ENCODE results near the gene BUB1B.

BUB1B gene

DNA sequence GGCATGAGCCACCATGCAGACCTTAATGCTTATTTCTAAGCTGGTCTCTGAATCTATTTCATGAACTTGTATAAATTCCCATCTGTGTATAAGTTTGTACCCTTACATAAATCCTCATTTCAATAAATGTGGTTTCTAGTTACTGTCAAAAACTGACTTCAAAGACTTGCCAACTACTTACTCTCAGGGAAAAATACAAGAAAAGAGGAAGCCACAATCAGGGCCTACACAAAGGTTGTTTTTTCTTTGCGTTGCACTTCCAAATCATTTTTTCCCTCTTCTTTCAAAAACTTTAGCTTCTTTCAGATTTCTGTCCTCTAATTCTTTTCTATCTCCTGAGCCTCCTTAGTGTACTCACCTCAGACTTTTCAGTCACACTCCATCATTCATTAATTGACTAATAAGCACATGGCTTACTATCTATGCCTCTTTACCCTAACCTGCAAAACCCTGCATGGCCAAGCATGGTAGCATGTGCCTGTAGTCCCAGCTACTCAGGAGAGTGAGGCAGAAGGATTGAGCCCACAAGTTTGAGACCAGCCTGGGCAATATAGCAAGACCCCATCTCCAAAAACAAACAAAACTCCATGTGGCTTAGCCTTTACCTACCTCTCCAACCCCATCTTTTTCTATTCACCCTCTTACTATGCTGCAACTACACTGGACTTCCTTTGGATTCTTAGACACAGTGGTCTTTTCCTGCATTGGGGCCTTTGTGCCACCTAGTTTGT, 37.7 kb downstream of the BUB1B start:
- no peak overlapping the region for H3K4me3 ChIP-seq (ENCODE audit: control insufficient read depth, low read depth, low read length)
- no peak for DNase-seq (ENCODE audit: low read depth)
- no peak for TF ChIP-seq CTCF (IDR thresholded peaks at IDR 0.05; ENCODE audit: control insufficient read depth, insufficient read depth, low read depth, low read length, missing control alignments)

DNA sequence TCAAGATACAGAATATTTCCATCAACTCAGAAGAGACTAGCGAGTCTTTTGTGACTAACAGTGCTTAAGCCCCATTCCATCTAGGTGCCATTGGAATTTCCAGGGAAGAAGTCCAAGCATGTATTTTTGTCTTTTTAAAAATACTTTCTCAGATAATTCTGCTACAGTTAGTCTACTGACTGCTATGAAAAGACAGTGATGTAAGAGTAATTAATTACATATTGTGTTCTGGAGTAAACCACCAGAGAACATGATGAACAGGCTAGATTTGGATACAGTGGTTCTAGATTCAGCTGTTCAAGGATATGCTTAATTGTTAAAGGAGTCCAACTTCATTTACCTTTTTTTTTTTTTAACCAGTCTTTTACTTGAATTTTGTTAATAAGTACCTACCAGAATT, 43.2 kb downstream of the BUB1B start:
- DNase-seq (ENCODE audit: low read depth): no peak
- no peak for TF ChIP-seq CTCF (IDR thresholded peaks at IDR 0.05; ENCODE audit: control insufficient read depth, insufficient read depth, low read depth, low read length, missing control alignments)
- no peak overlapping the region for H3K4me3 ChIP-seq (ENCODE audit: control insufficient read depth, low read depth, low read length)

DNA sequence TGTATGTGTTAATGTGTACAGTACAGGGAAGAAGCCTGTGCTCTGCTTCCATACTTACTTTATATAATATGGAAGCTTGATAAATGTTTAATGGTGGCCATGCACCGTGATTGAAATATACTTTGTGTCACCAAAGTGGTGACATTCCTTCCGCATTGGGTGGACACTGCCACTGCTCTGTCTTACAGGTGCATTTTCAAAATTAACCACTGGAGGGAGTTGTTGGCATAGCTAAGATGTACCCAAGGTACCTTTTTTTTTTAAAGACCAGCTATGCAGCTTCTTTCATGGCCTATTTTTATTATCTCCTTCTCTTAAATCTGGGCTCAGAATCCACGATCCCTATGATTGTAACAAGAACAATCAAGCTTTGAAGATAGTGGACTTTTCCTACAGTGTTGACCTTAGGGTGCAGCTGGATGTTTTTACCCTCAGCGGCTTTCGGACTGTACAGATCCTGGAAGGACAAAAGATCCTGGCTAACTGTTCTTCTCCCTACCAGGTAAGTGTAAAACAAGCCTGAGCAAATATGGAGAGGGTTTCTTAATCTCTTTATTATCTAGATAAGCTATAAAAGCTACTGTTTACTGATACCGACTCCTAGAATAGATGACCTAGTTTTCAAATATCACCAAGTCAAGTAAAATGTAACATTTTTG, 56.4 kb downstream of the BUB1B start:
- DNase-seq (ENCODE audit: low read depth): peak; percentile 25
- TF ChIP-seq CTCF (IDR thresholded peaks at IDR 0.05; ENCODE audit: control insufficient read depth, insufficient read depth, low read depth, low read length, missing control alignments): peak; percentile 81
- no peak overlapping the region for H3K4me3 ChIP-seq (ENCODE audit: control insufficient read depth, low read depth, low read length)

GRCh38 chr15:40219801-40220200, 58.9 kb downstream of the BUB1B start:
- H3K4me3 ChIP-seq (ENCODE audit: control insufficient read depth, low read depth, low read length): no peak overlapping the region
- no peak for DNase-seq (ENCODE audit: low read depth)
- TF ChIP-seq CTCF (IDR thresholded peaks at IDR 0.05; ENCODE audit: control insufficient read depth, insufficient read depth, low read depth, low read length, missing control alignments): no peak

DNA sequence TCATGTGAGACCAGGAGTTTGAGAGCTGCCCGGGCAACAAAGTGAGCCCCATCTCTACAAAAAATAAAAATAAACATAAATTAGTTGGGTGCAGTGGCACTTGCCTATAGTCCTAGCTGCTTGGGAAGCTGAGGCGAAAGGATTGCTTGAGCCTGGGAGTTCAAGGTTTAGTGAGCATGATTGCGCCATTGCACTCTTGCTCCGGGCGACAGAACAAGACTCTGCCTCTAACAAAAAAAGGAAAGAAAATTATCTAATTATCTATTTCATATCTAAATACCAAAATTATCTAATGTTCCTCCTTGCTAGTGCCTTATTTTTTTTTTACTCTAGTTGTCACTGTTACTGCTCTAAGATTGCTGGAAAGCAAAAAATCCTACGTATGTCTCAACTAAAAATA, 61.3 kb downstream of the BUB1B start:
- no peak overlapping the region for H3K4me3 ChIP-seq (ENCODE audit: control insufficient read depth, low read depth, low read length)
- DNase-seq (ENCODE audit: low read depth): no peak
- TF ChIP-seq CTCF (IDR thresholded peaks at IDR 0.05; ENCODE audit: control insufficient read depth, insufficient read depth, low read depth, low read length, missing control alignments): no peak

- no peak for TF ChIP-seq CTCF (IDR thresholded peaks at IDR 0.05; ENCODE audit: control insufficient read depth, insufficient read depth, low read depth, low read length, missing control alignments)
- no peak for DNase-seq (ENCODE audit: low read depth)
- H3K4me3 ChIP-seq (ENCODE audit: control insufficient read depth, low read depth, low read length): no peak overlapping the region
Observed at GRCh38 chr15:40226736-40227135, 65.9 kb downstream of the BUB1B start.

Data from AG09309 (cell line).